Activated T-helper 1 cell treated with Interleukin-2 at 50 U/mL for 16 hours (primary cell): Measurements from ENCODE around the gene CREB5.
"Not testable (repeated sequence)": the region's sequence is repeated elsewhere in the genome, so short reads cannot be mapped to it uniquely, and the experiment has no call there.

ENCODE experiments used
- DNase-seq: peaks from one replicate; pipeline ENCODE4 v3.0.0-alpha.2; 2020; ENCODE audit warnings: low read depth

Gene CREB5, protein sequence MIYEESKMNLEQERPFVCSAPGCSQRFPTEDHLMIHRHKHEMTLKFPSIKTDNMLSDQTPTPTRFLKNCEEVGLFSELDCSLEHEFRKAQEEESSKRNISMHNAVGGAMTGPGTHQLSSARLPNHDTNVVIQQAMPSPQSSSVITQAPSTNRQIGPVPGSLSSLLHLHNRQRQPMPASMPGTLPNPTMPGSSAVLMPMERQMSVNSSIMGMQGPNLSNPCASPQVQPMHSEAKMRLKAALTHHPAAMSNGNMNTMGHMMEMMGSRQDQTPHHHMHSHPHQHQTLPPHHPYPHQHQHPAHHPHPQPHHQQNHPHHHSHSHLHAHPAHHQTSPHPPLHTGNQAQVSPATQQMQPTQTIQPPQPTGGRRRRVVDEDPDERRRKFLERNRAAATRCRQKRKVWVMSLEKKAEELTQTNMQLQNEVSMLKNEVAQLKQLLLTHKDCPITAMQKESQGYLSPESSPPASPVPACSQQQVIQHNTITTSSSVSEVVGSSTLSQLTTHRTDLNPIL

DNA sequence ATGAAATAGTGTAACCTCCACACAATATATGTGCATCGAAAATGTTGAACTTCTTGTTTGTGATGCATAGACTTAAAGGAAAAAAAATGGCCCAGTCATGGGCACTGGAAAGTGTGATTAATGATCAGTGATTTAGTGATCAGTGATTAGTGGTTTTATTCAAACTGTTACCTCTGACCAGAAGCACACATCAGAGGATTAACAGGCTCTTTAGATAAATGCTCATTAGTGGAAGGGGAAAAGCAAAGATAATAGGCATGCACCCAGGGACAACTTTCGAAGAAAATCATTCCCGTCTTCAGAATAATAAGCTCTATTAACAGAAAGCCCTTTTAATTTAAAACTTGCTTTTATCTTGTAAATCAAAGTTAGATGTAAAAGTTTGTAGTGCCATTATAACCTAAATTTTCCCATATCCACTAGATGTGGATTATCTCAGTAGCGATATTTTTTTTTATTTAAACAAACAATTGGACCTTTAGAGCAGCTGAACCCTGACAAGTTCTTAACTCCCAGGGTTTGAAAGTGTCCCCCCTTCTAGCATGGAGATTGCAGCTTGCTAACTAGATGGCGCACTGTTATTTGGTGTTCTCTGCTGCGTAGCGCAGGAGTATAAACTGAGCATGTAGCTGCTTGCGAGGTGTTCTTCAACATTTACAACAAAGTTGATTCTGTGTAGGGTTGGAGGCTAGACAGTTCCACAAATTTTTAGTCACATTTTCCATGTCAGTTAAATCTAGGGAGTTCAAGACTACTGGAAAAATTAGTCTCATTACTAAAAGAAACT lies at the start of gene CREB5:
TSS of gene CREB5 (plus strand) at position 643 of the 787 bp plus-strand sequence. CDS start 397 bp downstream, outside the sequence.
- DNase-seq: no peak

DNA sequence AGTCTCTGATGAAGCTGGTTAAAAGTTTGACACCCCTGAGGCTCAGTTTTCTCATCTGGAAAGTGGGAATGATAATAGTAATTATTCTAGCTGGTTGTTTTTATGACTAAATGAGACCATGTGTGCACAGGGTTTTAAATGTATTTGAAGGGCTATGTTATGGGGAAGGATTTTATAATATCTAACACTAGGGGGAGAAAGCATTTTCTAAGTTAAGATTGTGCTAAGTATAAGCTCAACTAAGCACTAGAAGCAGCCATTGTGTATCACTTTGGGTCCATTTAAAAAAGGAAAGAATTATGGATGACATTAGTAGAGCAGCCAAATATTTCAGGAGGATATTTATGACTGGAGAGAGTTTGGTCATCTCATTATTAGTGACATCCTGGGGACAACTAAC lies 49.5 kb upstream of the CREB5 start:
- DNase-seq: no peak

GRCh38 chr7:28364082-28364481 lies 48.2 kb upstream of the CREB5 start:
- no peak for DNase-seq

DNA sequence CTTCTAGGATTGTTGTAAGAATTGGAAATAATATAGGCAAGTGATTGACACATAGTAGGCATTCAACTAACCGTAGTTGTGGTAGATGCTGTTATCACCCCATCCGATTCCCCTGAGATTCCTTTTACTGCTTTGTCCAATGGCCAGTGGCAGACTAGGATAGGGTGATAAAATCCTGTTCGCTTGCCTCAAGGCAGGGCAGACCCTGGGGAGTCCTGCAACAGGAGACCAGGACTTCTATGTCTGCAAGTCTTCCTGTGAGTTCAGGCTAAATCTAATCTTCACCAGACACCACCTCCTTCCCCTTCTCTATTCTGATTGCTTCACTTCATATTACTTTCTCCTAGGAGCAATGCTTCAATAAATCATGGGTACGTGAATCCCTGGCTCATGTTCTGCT lies 42.8 kb upstream of the CREB5 start:
- no peak for DNase-seq

GRCh38 chr7:28371846-28372245 lies 40.5 kb upstream of the CREB5 start:
- no peak for DNase-seq

DNA sequence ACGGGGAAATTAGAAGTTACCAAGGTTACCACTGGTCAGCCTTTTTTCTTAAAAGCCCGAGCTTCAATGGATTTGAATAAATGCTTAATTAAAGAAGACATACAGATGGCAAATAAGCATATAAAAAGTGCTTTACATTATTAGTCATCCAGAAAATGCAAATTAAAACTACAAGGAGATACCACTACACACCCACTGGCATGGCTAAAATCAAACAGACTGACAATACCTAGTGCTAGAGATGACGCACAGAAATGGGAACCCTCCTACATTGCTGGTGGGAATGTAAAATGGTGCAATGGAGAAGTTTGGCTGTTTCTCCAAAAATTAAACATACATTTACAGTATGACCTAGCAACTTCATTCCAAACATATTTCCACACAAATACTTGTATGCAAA lies 38.3 kb upstream of the CREB5 start:
- no peak for DNase-seq

GRCh38 chr7:28375729-28376128 lies 36.6 kb upstream of the CREB5 start:
- DNase-seq: no peak

- DNase-seq: no peak
These were observed 35.7 kb upstream of the CREB5 start for GRCh38 chr7:28376634-28377033.

GRCh38 chr7:28378574-28379149 lies 33.7 kb upstream of the CREB5 start:
- DNase-seq: no peak

- DNase-seq: no peak
These were observed 30.9 kb upstream of the CREB5 start for GRCh38 chr7:28381466-28381865.

- DNase-seq: no peak
These were observed 30.2 kb upstream of the CREB5 start for GRCh38 chr7:28382144-28382543.

GRCh38 chr7:28383975-28384374 lies 28.3 kb upstream of the CREB5 start:
- no peak for DNase-seq

DNA sequence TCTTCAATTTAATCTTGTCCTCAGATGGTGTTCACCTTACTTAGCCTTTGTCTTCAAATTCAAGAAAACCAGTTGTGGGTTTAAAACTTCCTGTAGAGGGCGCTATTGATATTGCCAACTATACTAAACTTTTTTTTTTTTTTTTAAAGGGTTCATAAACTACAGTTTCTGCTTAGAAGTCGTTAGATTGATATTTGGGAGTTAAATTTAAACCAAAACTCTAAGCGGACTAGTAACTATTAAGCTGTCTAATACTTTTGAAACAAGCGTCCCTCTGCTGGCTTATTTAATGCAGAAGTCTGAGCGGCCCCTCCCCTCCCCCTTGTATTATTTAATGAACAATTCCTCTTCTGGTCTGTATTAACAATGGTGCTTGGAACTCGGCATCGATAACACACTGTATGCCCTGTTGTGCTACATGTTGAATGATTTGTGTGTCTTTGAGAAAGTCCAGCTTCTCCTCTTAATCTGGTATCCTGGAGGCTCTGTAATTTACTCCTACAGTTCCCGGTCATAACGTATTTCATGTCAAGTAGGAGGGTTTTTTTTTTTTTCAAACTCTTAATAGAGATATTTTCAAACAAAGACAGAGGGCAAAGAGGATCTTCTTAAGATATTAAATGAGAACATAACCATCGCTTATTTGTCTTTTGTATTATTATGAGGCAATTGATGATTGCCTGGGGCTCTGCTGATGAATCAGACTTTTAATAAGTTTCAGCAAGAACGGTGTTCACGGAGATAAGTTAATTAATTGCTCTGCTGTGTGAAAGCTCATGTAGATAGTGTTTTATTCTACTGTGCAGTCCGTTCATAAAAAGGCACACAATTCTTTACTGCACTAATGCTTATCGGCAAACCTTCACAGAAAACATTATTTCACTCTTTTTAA lies 22.6 kb upstream of the CREB5 start:
- no peak for DNase-seq

GRCh38 chr7:28390426-28390825 lies 21.9 kb upstream of the CREB5 start:
- DNase-seq: no peak

DNA sequence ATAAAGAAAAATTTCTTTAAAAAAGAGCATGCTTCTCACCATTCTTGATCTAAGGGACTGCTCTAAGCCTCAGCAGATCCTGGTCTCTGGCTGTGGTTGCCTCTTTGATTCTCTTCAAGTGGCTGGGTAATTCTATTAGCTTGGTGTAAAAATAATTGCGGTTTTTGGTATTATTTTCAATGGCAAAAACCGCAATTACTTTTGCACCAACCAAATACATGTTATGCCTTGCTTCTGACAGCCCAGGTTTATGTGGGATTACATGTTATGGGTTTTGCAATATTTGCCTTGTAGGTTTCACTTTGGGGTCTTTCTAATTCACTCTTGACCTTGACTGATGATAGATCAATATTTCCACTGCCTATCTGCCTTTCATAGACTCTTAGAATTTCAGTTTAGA lies 20.0 kb upstream of the CREB5 start:
- DNase-seq: no peak

GRCh38 chr7:28395404-28395803 lies 16.9 kb upstream of the CREB5 start:
- DNase-seq: no peak

DNA sequence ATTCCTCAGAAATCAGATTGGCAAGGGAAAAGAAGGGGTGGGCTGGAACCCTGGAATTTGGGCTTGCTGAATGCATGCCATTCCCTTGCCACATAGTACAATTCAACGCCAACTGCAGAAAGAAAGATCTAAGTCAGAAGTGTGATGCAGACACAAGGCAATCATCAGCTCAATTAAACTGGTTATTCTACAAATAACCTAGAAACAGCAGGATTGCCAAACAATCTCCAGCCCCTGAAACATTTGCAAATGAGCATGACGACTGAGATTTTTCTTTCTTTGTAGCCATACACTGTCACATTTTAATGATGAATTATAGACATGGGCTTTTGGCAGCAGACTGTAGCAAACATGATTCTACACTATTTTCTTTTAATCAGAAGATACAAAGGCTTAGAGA lies 16.5 kb upstream of the CREB5 start:
- DNase-seq: no peak

- no peak for DNase-seq
These were observed 15.2 kb upstream of the CREB5 start for GRCh38 chr7:28397141-28397540.

DNA sequence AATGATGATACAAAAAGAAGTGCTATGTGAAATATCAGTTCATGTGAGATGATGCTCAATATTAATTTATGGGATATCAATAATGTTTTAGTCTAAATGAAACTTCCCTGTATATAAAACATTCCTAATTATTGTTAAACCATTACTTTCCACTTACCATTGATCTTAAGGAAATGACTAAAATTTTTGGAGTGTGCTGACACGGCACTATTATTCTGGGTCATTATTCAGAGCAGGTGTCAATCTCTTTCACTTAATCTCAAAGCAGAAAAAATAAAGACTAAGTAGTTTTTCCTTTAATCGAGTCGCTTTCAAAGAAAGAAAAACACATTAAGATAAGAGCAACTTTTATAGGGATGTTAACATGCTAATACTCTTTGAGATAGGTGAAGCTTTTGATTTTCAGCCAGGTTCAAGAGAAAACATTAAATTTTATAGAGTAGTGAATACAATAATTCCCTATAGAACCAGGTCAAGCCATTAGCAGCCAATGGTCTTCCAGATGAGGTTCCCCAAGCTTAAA lies 11.4 kb upstream of the CREB5 start:
- DNase-seq: no peak

GRCh38 chr7:28401567-28401966 lies 10.8 kb upstream of the CREB5 start:
- DNase-seq: not testable (repeated sequence)

- no peak for DNase-seq
These were observed 6.7 kb upstream of the CREB5 start for GRCh38 chr7:28405662-28406061.

GRCh38 chr7:28406192-28406591 lies 6.1 kb upstream of the CREB5 start:
- DNase-seq: no peak
